Stimulated activated CD4-positive, alpha-beta T cell treated with anti-CD3 and anti-CD28 coated beads, Interleukin-2, amount 100 ng/mL, for 48 hours (primary cell): ENCODE data around the gene REXO4.
"Not testable (repeated sequence)": the region's sequence is repeated elsewhere in the genome, so short reads cannot be mapped to it uniquely, and the experiment has no call there.

Experiments
- DNase-seq, 2 donors: peaks; one replicate each; pipeline ENCODE4 v3.0.0-alpha.2; 2020

Gene REXO4

GRCh38 chr9:133419005-133419404 lies 1.2 kb upstream of the REXO4 start:
- DNase-seq, result no peak

GRCh38 chr9:133415170-133415569 lies 2.6 kb downstream of the REXO4 start:
- no peak for DNase-seq

- no peak for DNase-seq
These were observed 9.8 kb downstream of the REXO4 start for GRCh38 chr9:133408042-133408441.

GRCh38 chr9:133406480-133407307 lies 11.1 kb downstream of the REXO4 start:
- peak; percentile 80 to 87 for DNase-seq

- no peak for DNase-seq
These were observed 12.0 kb downstream of the REXO4 start for GRCh38 chr9:133405508-133406438.

- no peak for DNase-seq
These were observed 13.3 kb downstream of the REXO4 start for GRCh38 chr9:133404454-133405002.

- peak; percentile 43 to 55 for DNase-seq
These were observed 13.9 kb downstream of the REXO4 start for GRCh38 chr9:133403766-133404453.

- DNase-seq, result no peak
These were observed 15.1 kb downstream of the REXO4 start for GRCh38 chr9:133402689-133403088.

GRCh38 chr9:133401588-133401987 lies 16.2 kb downstream of the REXO4 start:
- no peak for DNase-seq

- DNase-seq, result no peak
These were observed 17.5 kb downstream of the REXO4 start for GRCh38 chr9:133400292-133400691.

- no peak for DNase-seq
These were observed 19.9 kb downstream of the REXO4 start for GRCh38 chr9:133397895-133398294.

- DNase-seq, result no peak
These were observed 20.4 kb downstream of the REXO4 start for GRCh38 chr9:133397370-133397769.

GRCh38 chr9:133396952-133397351 lies 20.9 kb downstream of the REXO4 start:
- no peak for DNase-seq

- no peak for DNase-seq
These were observed 23.0 kb downstream of the REXO4 start for GRCh38 chr9:133394687-133395271.

- DNase-seq, result no peak
These were observed 24.4 kb downstream of the REXO4 start for GRCh38 chr9:133393399-133393798.

- DNase-seq, result not testable (repeated sequence)
These were observed 25.5 kb downstream of the REXO4 start for GRCh38 chr9:133392308-133392707.

- not testable (repeated sequence) for DNase-seq
These were observed 26.4 kb downstream of the REXO4 start for GRCh38 chr9:133391449-133391848.

- no peak for DNase-seq
These were observed 27.1 kb downstream of the REXO4 start for GRCh38 chr9:133390713-133391112.

- DNase-seq, result no peak
These were observed 28.2 kb downstream of the REXO4 start for GRCh38 chr9:133389562-133389961.

- DNase-seq, result no peak
These were observed 28.7 kb downstream of the REXO4 start for GRCh38 chr9:133389025-133389557.

- no peak for DNase-seq
These were observed 30.1 kb downstream of the REXO4 start for GRCh38 chr9:133387680-133388079.

GRCh38 chr9:133386338-133386737 lies 31.5 kb downstream of the REXO4 start:
- DNase-seq, result no peak
